GM19395 (cell line): ENCODE measurements around the gene PPP2R3B.
"Not testable (repeated sequence)": the region's sequence is repeated elsewhere in the genome, so short reads cannot be mapped to it uniquely, and the experiment has no call there.

ENCODE experiments used
- ATAC-seq: cut with Tn5 transposase; IDR thresholded peaks from one replicate; pipeline ENCODE4 v1.9.1; 2021; ENCODE audit warnings: mild to moderate bottlenecking, moderate library complexity; ENCODE audit not compliant: unreplicated experiment

Gene PPP2R3B

GRCh38 chrX:386768-387575 is at the start of gene PPP2R3B:
Gene PPP2R3B, minus strand, starts transcription at chrX:386907. Its CDS starts 216 bp downstream, at chrX:386691.
- peak; percentile 94 for ATAC-seq

GRCh38 chrX:435536-436122 is 48.9 kb upstream of the PPP2R3B start:
- ATAC-seq = no peak

- no peak for ATAC-seq
Measured at GRCh38 chrX:434946-435345, 48.2 kb upstream of the PPP2R3B start.

GRCh38 chrX:433771-434170 is 47.1 kb upstream of the PPP2R3B start:
- no peak for ATAC-seq

- ATAC-seq = not testable (repeated sequence)
Measured at GRCh38 chrX:432666-433065, 46.0 kb upstream of the PPP2R3B start.

GRCh38 chrX:431492-432111 is 44.9 kb upstream of the PPP2R3B start:
- ATAC-seq = no peak

- no peak for ATAC-seq
Measured at GRCh38 chrX:431056-431455, 44.3 kb upstream of the PPP2R3B start.

GRCh38 chrX:429266-429825 is 42.6 kb upstream of the PPP2R3B start:
- ATAC-seq = no peak

- ATAC-seq = no peak
Measured at GRCh38 chrX:427812-428725, 41.4 kb upstream of the PPP2R3B start.

GRCh38 chrX:426881-427280 is 40.2 kb upstream of the PPP2R3B start:
- no peak for ATAC-seq

- no peak for ATAC-seq
Measured at GRCh38 chrX:425056-425455, 38.3 kb upstream of the PPP2R3B start.

- no peak for ATAC-seq
Measured at GRCh38 chrX:421646-422391, 35.1 kb upstream of the PPP2R3B start.

GRCh38 chrX:420496-421223 is 34.0 kb upstream of the PPP2R3B start:
- ATAC-seq = no peak

GRCh38 chrX:418927-419729 is 32.4 kb upstream of the PPP2R3B start:
- ATAC-seq = no peak

GRCh38 chrX:415498-415897 is 28.8 kb upstream of the PPP2R3B start:
- ATAC-seq = not testable (repeated sequence)

- ATAC-seq = no peak
Measured at GRCh38 chrX:413322-414201, 26.9 kb upstream of the PPP2R3B start.

GRCh38 chrX:410296-410695 is 23.6 kb upstream of the PPP2R3B start:
- ATAC-seq = no peak

- no peak for ATAC-seq
Measured at GRCh38 chrX:405149-405548, 18.4 kb upstream of the PPP2R3B start.
